Mesenchymal stem cell (in vitro differentiated cells and primary cell): ENCODE measurements around the gene OR9Q1.
A peak's percentile ranks its signal among the peaks of the same experiment; 100 is the strongest.

Experiments used
- DNase-seq: peaks from one replicate; pipeline ENCODE4 v3.0.0-alpha.2; 2013
- H2AFZ ChIP-seq: one replicate; pipeline ENCODE4 v1.6.1; 2013; ENCODE audit warnings: low read depth, mild to moderate bottlenecking, control low read depth, inconsistent platforms, low read length, moderate library complexity
- H2AK5ac ChIP-seq: 2 replicates; pipeline ENCODE4 v1.6.1; 2013; ENCODE audit warnings: low read length, moderate library complexity, mild to moderate bottlenecking, inconsistent platforms; ENCODE audit not compliant: severe bottlenecking
- H2BK120ac ChIP-seq: one replicate; pipeline ENCODE4 v1.6.1; 2013; ENCODE audit warnings: low read depth, mild to moderate bottlenecking, inconsistent platforms, low read length, moderate library complexity
- H2BK12ac ChIP-seq, 2 experiments: one replicate each; pipeline ENCODE4 v1.6.1; 2013; ENCODE audit warnings: inconsistent platforms in 2 of 2, low read length in 2 of 2, mild to moderate bottlenecking in 2 of 2, moderate library complexity in 2 of 2, control low read depth in 1 of 2
- H2BK15ac ChIP-seq: one replicate; pipeline ENCODE4 v1.6.1; 2013; ENCODE audit warnings: mild to moderate bottlenecking, low read depth, inconsistent platforms; ENCODE audit not compliant: poor library complexity, severe bottlenecking
- H2BK5ac ChIP-seq: 2 replicates; pipeline ENCODE4 v1.6.1; 2013; ENCODE audit warnings: low read depth, mild to moderate bottlenecking, low read length, control low read depth, inconsistent platforms; ENCODE audit not compliant: poor library complexity, severe bottlenecking
- H3K14ac ChIP-seq, 2 experiments: one replicate each; pipeline ENCODE4 v1.6.1; 2013; ENCODE audit warnings: inconsistent platforms in 2 of 2, low read length in 2 of 2, control low read depth in 1 of 2, mild to moderate bottlenecking in 1 of 2, moderate library complexity in 1 of 2
- H3K18ac ChIP-seq, 2 experiments: one replicate each; pipeline ENCODE4 v1.6.1; 2013; ENCODE audit warnings: inconsistent platforms in 2 of 2, low read length in 2 of 2, control low read depth in 1 of 2, low read depth in 1 of 2, mild to moderate bottlenecking in 1 of 2
- H3K23ac ChIP-seq, 2 experiments: one replicate each; pipeline ENCODE4 v1.6.1; 2013; ENCODE audit warnings: inconsistent platforms in 2 of 2, low read length in 2 of 2, mild to moderate bottlenecking in 2 of 2, moderate library complexity in 2 of 2, control low read depth in 1 of 2
- H3K27ac ChIP-seq: 2 replicates; pipeline ENCODE4 v1.5.1; 2013; ENCODE audit warnings: mild to moderate bottlenecking, moderate library complexity, low read length, control low read depth, inconsistent platforms; ENCODE audit not compliant: poor library complexity, severe bottlenecking
- H3K27me3 ChIP-seq, 2 experiments: 2 replicates each; pipeline versions ENCODE4 v1.6.1 to v1.7.0; 2013; ENCODE audit warnings: low read length in 2 of 2, mild to moderate bottlenecking in 2 of 2, moderate library complexity in 2 of 2, control low read depth in 1 of 2, inconsistent platforms in 1 of 2; ENCODE audit not compliant: control insufficient read depth in 1 of 2, insufficient read depth in 1 of 2
- H3K36me3 ChIP-seq, 2 experiments: 2 replicates each; pipeline versions ENCODE4 v1.6.1 to v1.7.0; 2013; ENCODE audit warnings: low read length in 2 of 2, control low read depth in 1 of 2, inconsistent platforms in 1 of 2, low read depth in 1 of 2, mild to moderate bottlenecking in 1 of 2; ENCODE audit not compliant: insufficient read depth in 2 of 2, control insufficient read depth in 1 of 2
- H3K4ac ChIP-seq, 2 experiments: one replicate each; pipeline ENCODE4 v1.6.1; 2013; ENCODE audit warnings: inconsistent platforms in 2 of 2, low read length in 2 of 2, mild to moderate bottlenecking in 2 of 2, moderate library complexity in 2 of 2, control low read depth in 1 of 2, low read depth in 1 of 2
- H3K4me1 ChIP-seq: 2 replicates; pipeline ENCODE4 v1.6.1; 2013; ENCODE audit warnings: low read depth, low read length, control low read depth; ENCODE audit not compliant: control insufficient read depth, insufficient read depth
- H3K4me2 ChIP-seq: 2 replicates; pipeline ENCODE4 v1.6.1; 2013; ENCODE audit warnings: low read length, mild to moderate bottlenecking, inconsistent platforms; ENCODE audit not compliant: poor library complexity, severe bottlenecking
- H3K4me3 ChIP-seq, 2 experiments: 2 replicates each; pipeline versions ENCODE4 v1.5.1 to v1.7.0; 2013; ENCODE audit warnings: low read length in 2 of 2, mild to moderate bottlenecking in 2 of 2, control low read depth in 1 of 2, low read depth in 1 of 2; ENCODE audit not compliant: insufficient read depth in 1 of 2
- H3K79me1 ChIP-seq: replicated peaks from 2 replicates; pipeline ENCODE4 v1.6.1; 2013; ENCODE audit warnings: mild to moderate bottlenecking, control low read depth, low read length, inconsistent platforms; ENCODE audit not compliant: poor library complexity, severe bottlenecking
- H3K9ac ChIP-seq: 2 replicates; pipeline ENCODE4 v1.7.0; 2013; ENCODE audit warnings: mild to moderate bottlenecking, low read length, moderate library complexity
- H3K9me3 ChIP-seq: 2 replicates; pipeline ENCODE4 v1.7.0; 2013; ENCODE audit warnings: mild to moderate bottlenecking, low read length; ENCODE audit not compliant: control insufficient read depth
- H4K8ac ChIP-seq: one replicate; pipeline ENCODE4 v1.6.1; 2013; ENCODE audit warnings: inconsistent platforms, mild to moderate bottlenecking, low read length, moderate library complexity
- H4K91ac ChIP-seq: one replicate; pipeline ENCODE4 v1.6.1; 2013; ENCODE audit warnings: mild to moderate bottlenecking, low read length, inconsistent platforms
- WGBS: methylation state at CpG from one replicate; pipeline ENCODE4 v1.1.7; 2013; ENCODE audit warnings: mixed read lengths; 5-methylcytosine and 5-hydroxymethylcytosine counted together

Gene OR9Q1

GRCh38 chr11:58057481-58057880 lies 33.8 kb downstream of the OR9Q1 start:
- Histone ChIP-seq H2BK15ac (no peak overlapping the region), H4K8ac (no peak overlapping the region), H2AFZ (no peak overlapping the region), H2AK5ac (no peak overlapping the region), H3K18ac (no peak overlapping the region), H3K79me1 (no peaks in the 10 kb centered on the region), H3K23ac (no peak overlapping the region), H2BK120ac (no peak overlapping the region), H2BK12ac (no peak overlapping the region), H3K4ac (no peak overlapping the region), H3K14ac (no peak overlapping the region), H3K27ac (peak overlapping the region; percentile 93), H3K9me3 (no peaks in the 10 kb centered on the region), H3K27me3 (no peaks in the 10 kb centered on the region), H3K36me3 (no peaks in the 10 kb centered on the region), H3K4me3 (no peak overlapping the region), H2BK5ac (peak overlapping the region; percentile 37), H3K9ac (no peak overlapping the region), H3K4me1 (peaks cover 17% of the 10 kb centered on the region), H4K91ac (no peak overlapping the region), H3K4me2 (no peak overlapping the region)
- 64% methylated on average over 2 of the region's 3 CpGs for WGBS
- peak; percentile 29 for DNase-seq

- Histone ChIP-seq H3K4ac (no peak overlapping the region), H3K36me3 (no peaks in the 10 kb centered on the region), H4K91ac (no peak overlapping the region), H3K14ac (no peak overlapping the region), H3K9ac (peak overlapping the region; percentile 69), H3K4me2 (no peak overlapping the region), H3K4me1 (peaks cover 17% of the 10 kb centered on the region), H3K27ac (peak overlapping the region; percentile 93), H3K27me3 (no peaks in the 10 kb centered on the region), H2BK15ac (no peak overlapping the region), H3K4me3 (no peak overlapping the region), H2BK120ac (no peak overlapping the region), H2AFZ (no peak overlapping the region), H3K9me3 (no peaks in the 10 kb centered on the region), H2BK5ac (peak overlapping the region; percentile 84), H3K79me1 (no peaks in the 10 kb centered on the region), H2AK5ac (peak overlapping the region; percentile 97), H3K23ac (no peak overlapping the region), H3K18ac (no peak overlapping the region), H2BK12ac (no peak overlapping the region), H4K8ac (no peak overlapping the region)
- 67% methylated on average over 10 of the region's 13 CpGs for WGBS
- DNase-seq, result no peak
These were observed 34.8 kb downstream of the OR9Q1 start for GRCh38 chr11:58058276-58059006.

- H2BK15ac ChIP-seq, result no peak overlapping the region
- H2BK120ac ChIP-seq, result no peak overlapping the region
- H3K9ac ChIP-seq, result peak overlapping the region; percentile 69
- H3K79me1 ChIP-seq, result no peaks in the 10 kb centered on the region
- peaks cover 17% of the 10 kb centered on the region for H3K4me1 ChIP-seq
- no peak overlapping the region for H3K4me3 ChIP-seq
- no peak overlapping the region for H3K14ac ChIP-seq
- H2AFZ ChIP-seq, result no peak overlapping the region
- peak; percentile 50 for DNase-seq
- no peak overlapping the region for H4K91ac ChIP-seq
- no peak overlapping the region for H2AK5ac ChIP-seq
- no peak overlapping the region for H4K8ac ChIP-seq
- H2BK12ac ChIP-seq, result no peak overlapping the region
- WGBS, result 23% methylated on average over 3 of the region's 4 CpGs
- H3K36me3 ChIP-seq, result no peaks in the 10 kb centered on the region
- H3K4ac ChIP-seq, result no peak overlapping the region
- H3K4me2 ChIP-seq, result no peak overlapping the region
- no peak overlapping the region for H3K18ac ChIP-seq
- no peak overlapping the region for H3K23ac ChIP-seq
- peak overlapping the region; percentile 93 for H3K27ac ChIP-seq
- H2BK5ac ChIP-seq, result peak overlapping the region; percentile 84
- H3K9me3 ChIP-seq, result no peaks in the 10 kb centered on the region
- no peaks in the 10 kb centered on the region for H3K27me3 ChIP-seq
These were observed 35.3 kb downstream of the OR9Q1 start for GRCh38 chr11:58059007-58059350.

GRCh38 chr11:58060535-58060934 lies 36.9 kb downstream of the OR9Q1 start:
- no peak overlapping the region for H3K14ac ChIP-seq
- H3K27ac ChIP-seq, result peak overlapping the region; percentile 76
- H2BK120ac ChIP-seq, result no peak overlapping the region
- peak overlapping the region; percentile 93 for H2AK5ac ChIP-seq
- peak overlapping the region; percentile 91 for H2BK5ac ChIP-seq
- no peak overlapping the region for H2BK12ac ChIP-seq
- peaks cover 17% of the 10 kb centered on the region for H3K4me1 ChIP-seq
- 87% methylated on average over 3 of the region's 3 CpGs for WGBS
- peak overlapping the region; percentile 2 for H3K4me2 ChIP-seq
- H3K4ac ChIP-seq, result no peak overlapping the region
- no peaks in the 10 kb centered on the region for H3K9me3 ChIP-seq
- H4K91ac ChIP-seq, result no peak overlapping the region
- no peak overlapping the region for H3K23ac ChIP-seq
- H3K18ac ChIP-seq, result no peak overlapping the region
- peaks cover 0 to under 1% of the 10 kb centered on the region in 2 experiments for H3K27me3 ChIP-seq
- no peak overlapping the region for H2AFZ ChIP-seq
- no peaks in the 10 kb centered on the region for H3K79me1 ChIP-seq
- H3K36me3 ChIP-seq, result no peaks in the 10 kb centered on the region
- DNase-seq, result no peak
- H4K8ac ChIP-seq, result no peak overlapping the region
- peak overlapping the region; percentile 61 for H3K9ac ChIP-seq
- no peak overlapping the region for H3K4me3 ChIP-seq
- H2BK15ac ChIP-seq, result no peak overlapping the region
